GM12872 (cell line): ENCODE results near the gene ACO1.

Source experiments
- TF ChIP-seq, protein P1 (sequence below): IDR thresholded peaks from 3 replicates; pipeline ENCODE4 v1.5.1; 2011; ENCODE audit warnings: low read depth, mild to moderate bottlenecking, low read length, moderate library complexity; ENCODE audit not compliant: insufficient read depth

Gene ACO1

DNA sequence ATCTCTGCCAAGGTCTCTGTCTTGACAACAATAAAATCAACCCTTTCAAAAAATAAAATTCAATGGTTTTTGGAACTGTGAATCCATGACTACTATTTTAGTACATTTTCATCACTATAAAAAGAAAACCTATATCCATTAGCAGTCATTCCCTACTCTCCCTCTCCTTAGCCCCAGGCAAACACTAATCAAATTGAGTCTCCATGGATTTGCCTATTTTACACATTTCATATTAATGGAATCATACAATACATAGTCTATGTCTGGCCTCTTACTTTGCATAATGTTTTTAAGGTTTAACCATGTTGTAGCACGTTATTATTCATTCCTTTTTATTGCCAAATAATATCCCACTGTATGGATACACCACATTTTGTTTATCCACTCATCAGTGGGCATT lies 117.4 kb downstream of the ACO1 start:
- TF ChIP-seq, protein P1, sequence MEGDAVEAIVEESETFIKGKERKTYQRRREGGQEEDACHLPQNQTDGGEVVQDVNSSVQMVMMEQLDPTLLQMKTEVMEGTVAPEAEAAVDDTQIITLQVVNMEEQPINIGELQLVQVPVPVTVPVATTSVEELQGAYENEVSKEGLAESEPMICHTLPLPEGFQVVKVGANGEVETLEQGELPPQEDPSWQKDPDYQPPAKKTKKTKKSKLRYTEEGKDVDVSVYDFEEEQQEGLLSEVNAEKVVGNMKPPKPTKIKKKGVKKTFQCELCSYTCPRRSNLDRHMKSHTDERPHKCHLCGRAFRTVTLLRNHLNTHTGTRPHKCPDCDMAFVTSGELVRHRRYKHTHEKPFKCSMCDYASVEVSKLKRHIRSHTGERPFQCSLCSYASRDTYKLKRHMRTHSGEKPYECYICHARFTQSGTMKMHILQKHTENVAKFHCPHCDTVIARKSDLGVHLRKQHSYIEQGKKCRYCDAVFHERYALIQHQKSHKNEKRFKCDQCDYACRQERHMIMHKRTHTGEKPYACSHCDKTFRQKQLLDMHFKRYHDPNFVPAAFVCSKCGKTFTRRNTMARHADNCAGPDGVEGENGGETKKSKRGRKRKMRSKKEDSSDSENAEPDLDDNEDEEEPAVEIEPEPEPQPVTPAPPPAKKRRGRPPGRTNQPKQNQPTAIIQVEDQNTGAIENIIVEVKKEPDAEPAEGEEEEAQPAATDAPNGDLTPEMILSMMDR, result no peak

DNA sequence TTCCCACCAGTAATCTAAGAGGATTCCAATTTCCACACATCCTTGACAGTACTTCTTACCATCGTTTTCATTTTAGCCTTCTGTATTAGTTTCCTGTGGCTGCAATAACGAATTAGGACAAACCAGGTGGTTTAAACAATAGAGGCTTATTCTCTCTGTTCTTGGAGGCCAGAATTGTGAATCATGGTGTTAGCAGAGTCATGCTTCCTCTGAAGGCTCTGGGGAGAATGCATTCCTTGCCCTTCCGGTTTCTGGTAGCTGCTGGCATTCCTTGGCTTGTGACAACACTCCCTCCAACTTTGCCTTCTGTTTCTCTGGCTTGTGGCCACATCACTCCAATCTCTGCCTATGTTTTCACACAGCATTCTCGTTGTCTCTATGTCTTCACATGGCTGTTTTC lies 118.0 kb downstream of the ACO1 start:
- TF ChIP-seq, protein P1, result no peak

DNA sequence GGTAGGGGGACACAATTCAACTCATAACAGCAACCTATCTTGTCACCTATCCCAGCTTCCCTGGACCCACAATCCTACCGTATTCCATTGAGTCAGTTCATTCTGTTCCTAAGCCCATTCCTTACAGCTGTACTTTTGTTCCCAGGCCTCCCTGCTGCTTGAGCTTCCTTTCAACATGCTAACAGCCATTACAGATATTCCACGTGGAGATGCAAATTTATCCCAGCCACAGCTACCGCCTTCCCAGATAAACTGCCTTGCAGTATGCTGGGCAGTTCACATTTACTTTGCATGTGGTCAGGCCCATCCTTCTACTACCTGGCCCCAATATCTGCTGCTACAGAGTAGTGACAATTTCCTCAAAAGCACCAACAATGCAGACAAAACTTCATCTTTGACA lies 118.6 kb downstream of the ACO1 start:
- TF ChIP-seq, protein P1, result no peak
